GM21619 (cell line): ENCODE data around the gene EIF4E1B.

Experiments
- ATAC-seq: cut with Tn5 transposase; IDR thresholded peaks from one replicate; pipeline ENCODE4 v1.9.1; 2021; ENCODE audit not compliant: unreplicated experiment

Gene EIF4E1B

GRCh38 chr5:176644878-176645670 is 14.6 kb downstream of the EIF4E1B start:
- ATAC-seq, result no peak

- ATAC-seq, result no peak
Measured at GRCh38 chr5:176646049-176646706, 15.7 kb downstream of the EIF4E1B start.

- ATAC-seq, result peak; percentile 4
Measured at GRCh38 chr5:176646707-176647029, 16.2 kb downstream of the EIF4E1B start.

- peak; percentile 93 for ATAC-seq
Measured at GRCh38 chr5:176647030-176647842, 16.8 kb downstream of the EIF4E1B start, which contains the start of gene TSPAN17. TSS of gene TSPAN17 (plus strand) at chr5:176647484. CDS start at chr5:176647616, 132 bp downstream.

GRCh38 chr5:176647843-176648473 is 17.5 kb downstream of the EIF4E1B start:
- no peak for ATAC-seq

- no peak for ATAC-seq
Measured at GRCh38 chr5:176648474-176649194, 18.2 kb downstream of the EIF4E1B start.

- no peak for ATAC-seq
Measured at GRCh38 chr5:176650354-176650884, 19.9 kb downstream of the EIF4E1B start.

GRCh38 chr5:176651472-176651980 is 21.1 kb downstream of the EIF4E1B start:
- no peak for ATAC-seq

- ATAC-seq, result no peak
Measured at GRCh38 chr5:176652136-176652535, 21.7 kb downstream of the EIF4E1B start.

- no peak for ATAC-seq
Measured at GRCh38 chr5:176653401-176654385, 23.2 kb downstream of the EIF4E1B start.

- no peak for ATAC-seq
Measured at GRCh38 chr5:176654856-176655255, 24.4 kb downstream of the EIF4E1B start.

GRCh38 chr5:176656467-176656990 is 26.1 kb downstream of the EIF4E1B start:
- no peak for ATAC-seq

GRCh38 chr5:176658007-176658599 is 27.6 kb downstream of the EIF4E1B start:
- ATAC-seq, result peak; percentile 37

- peak; percentile 55 for ATAC-seq
Measured at GRCh38 chr5:176658817-176659511, 28.5 kb downstream of the EIF4E1B start.

- ATAC-seq, result no peak
Measured at GRCh38 chr5:176659512-176659839, 29.0 kb downstream of the EIF4E1B start.

GRCh38 chr5:176659860-176660461 is 29.5 kb downstream of the EIF4E1B start:
- ATAC-seq, result no peak

- ATAC-seq, result peak; percentile 8
Measured at GRCh38 chr5:176660530-176660859, 30.0 kb downstream of the EIF4E1B start.
